Small intestine (tissue), 16 donors: Measurements from ENCODE around the gene NXPE4. TPM values are rescaled to one million over a fixed set of nuclear protein-coding genes. Genes with fewer than 3 reads are reported as not detected.
A peak's percentile ranks its signal among the peaks of the same experiment; 100 is the strongest.
"Not testable (repeated sequence)": the region's sequence is repeated elsewhere in the genome, so short reads cannot be mapped to it uniquely, and the experiment has no call there.

Source experiments
- DNase-seq, 2 donors: peaks; one replicate each; pipeline versions ENCODE4 v3.0.0 to v3.0.0-alpha.2; 2013
- FAIRE-seq: peaks from 2 replicates; lab custom pipeline; 2012; peaks lifted over from hg19 to GRCh38; lab: Jason Lieb, UNC
- H3K27ac ChIP-seq, 3 donors: one replicate each; pipeline ENCODE4 v1.5.1; 2013; ENCODE audit warnings: low read length in 2 of 3, mild to moderate bottlenecking in 2 of 3, control low read depth in 1 of 3, inconsistent platforms in 1 of 3, low read depth in 1 of 3, moderate library complexity in 1 of 3
- H3K27me3 ChIP-seq, 3 donors: one replicate each; pipeline ENCODE4 v1.6.1; 2013; ENCODE audit warnings: low read length in 3 of 3, inconsistent platforms in 1 of 3; ENCODE audit not compliant: control insufficient read depth in 3 of 3, insufficient read depth in 3 of 3
- H3K36me3 ChIP-seq, 3 donors: one replicate each; pipeline ENCODE4 v1.6.1; 2013; ENCODE audit warnings: low read length in 3 of 3, inconsistent platforms in 1 of 3, low read depth in 1 of 3, mild to moderate bottlenecking in 1 of 3, moderate library complexity in 1 of 3; ENCODE audit not compliant: control insufficient read depth in 3 of 3, insufficient read depth in 2 of 3
- H3K4me1 ChIP-seq, 3 donors: one replicate each; pipeline ENCODE4 v1.6.1; 2013; ENCODE audit warnings: low read length in 2 of 3, inconsistent platforms in 1 of 3, low read depth in 1 of 3, mild to moderate bottlenecking in 1 of 3, moderate library complexity in 1 of 3; ENCODE audit not compliant: control insufficient read depth in 3 of 3, insufficient read depth in 2 of 3
- H3K4me3 ChIP-seq, 3 donors: one replicate each; pipeline ENCODE4 v1.5.1; 2013; ENCODE audit warnings: low read length in 3 of 3, control low read depth in 1 of 3, inconsistent platforms in 1 of 3, low read depth in 1 of 3, mild to moderate bottlenecking in 1 of 3, moderate library complexity in 1 of 3
- H3K9me3 ChIP-seq, 2 donors: one replicate each; pipeline ENCODE4 v1.6.1; 2013; ENCODE audit warnings: low read depth in 1 of 2, low read length in 1 of 2; ENCODE audit not compliant: control insufficient read depth in 2 of 2, insufficient read depth in 1 of 2
- WGBS, 3 donors: extraction: QIAGEN DNeasy Blood & Tissue Kit; methylation state at CpG; one replicate each; pipeline ENCODE4 v1.1.7; 2013; 5-methylcytosine and 5-hydroxymethylcytosine counted together
- long read RNA-seq, 10 donors: transcript quantifications; one replicate each; lab custom pipeline, GENCODE V29; 2026
- polyA plus RNA-seq, 4 donors: library from polyadenylated mRNA; stranded (reverse) in 3 of 4; unstranded in 1 of 4; fragments of 200-250 nt in 3 of 4; fragments of 120-200 nt in 1 of 4; gene quantifications; one replicate each; pipeline versions ENCODE4 v1.2.1 to v1.2.3, GENCODE V29; 2013
- donor health status: healthy with polysubstance abuse.
- donor health status: control.
- donor health status: control.
- donor health status: Bipolar disorder and iron deficiency.
- donor health status: healthy.

Gene NXPE4
- polyA plus RNA-seq: under 1 TPM in 2 of 4 donors, not detected in 2; 0.03 to 0.04 TPM
- long read RNA-seq, donor 1: 0 reads
- long read RNA-seq, donor 2: 0 reads
- long read RNA-seq, donor 3: 0 reads
- long read RNA-seq, donor 4: 0 reads
- long read RNA-seq, donor 5: 0 reads
- long read RNA-seq, donor 6: 0 reads
- long read RNA-seq, donor 7: 0 reads
- long read RNA-seq, donor 8: 0 reads
- long read RNA-seq, donor 9: 0 reads
- long read RNA-seq, donor 10: 0 reads

DNA sequence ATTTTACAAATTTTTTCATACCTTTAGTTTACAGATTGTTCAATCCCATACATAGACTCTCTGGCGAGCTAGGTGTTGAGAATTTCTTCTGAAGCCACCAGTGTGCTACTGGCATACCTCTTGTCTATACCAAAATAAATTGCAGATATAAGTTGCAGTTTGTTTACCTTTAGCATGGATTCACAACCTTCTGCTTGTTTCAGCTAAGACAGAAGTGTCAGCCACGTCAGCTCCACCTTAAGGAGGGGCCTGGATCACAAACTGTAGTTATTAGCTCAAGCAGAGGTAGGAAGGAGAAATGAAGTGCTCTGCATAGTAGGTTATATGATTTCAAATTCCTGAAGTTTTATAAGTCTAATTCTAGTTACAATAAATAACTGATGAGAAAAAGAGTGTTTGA is at the start of gene NXPE4:
Gene NXPE4 (minus strand): TSS at position 216 of the 400 bp plus-strand sequence. CDS start 1,027 bp downstream, outside the sequence.
- Histone ChIP-seq H3K27ac (no peak within 1 kb of the TSS), H3K4me1 (no peaks in the 10 kb centered on the region), H3K4me3 (no peak within 1 kb of the TSS), H3K36me3 (no peaks in the 10 kb centered on the region), H3K27me3 (no peaks in the 10 kb centered on the region), H3K9me3 (no peaks in the 10 kb centered on the region)
- FAIRE-seq (no peak), DNase-seq (no peak)
- 37 to 65% (median 51%) methylated on average over 2 of the region's 2 CpGs for WGBS, 3 donors

DNA sequence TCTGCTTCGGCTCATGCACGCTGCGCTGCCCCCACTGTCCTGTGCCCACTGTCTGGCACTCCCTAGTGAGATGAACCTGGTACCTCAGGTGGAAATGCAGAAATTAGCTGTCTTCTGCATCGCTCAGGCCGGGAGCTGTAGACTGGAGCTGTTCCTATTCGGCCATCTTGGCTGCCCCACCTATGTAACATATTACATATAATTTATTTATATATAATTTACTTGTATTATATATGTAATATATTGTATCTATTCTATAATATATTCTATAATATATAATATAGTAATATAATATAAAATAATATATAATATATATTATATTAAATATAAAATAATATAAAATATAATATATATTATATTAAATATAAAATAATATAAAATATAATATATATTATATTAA is 43.9 kb upstream of the NXPE4 start:
- H3K27ac ChIP-seq, H3K36me3 ChIP-seq, H3K9me3 ChIP-seq, DNase-seq, H3K4me1 ChIP-seq, H3K4me3 ChIP-seq, H3K27me3 ChIP-seq: not testable (repeated sequence)
- peak; percentile 100 for FAIRE-seq
- WGBS, 3 donors: 93 to 98% (median 96%) methylated on average over 6 of the region's 6 CpGs

DNA sequence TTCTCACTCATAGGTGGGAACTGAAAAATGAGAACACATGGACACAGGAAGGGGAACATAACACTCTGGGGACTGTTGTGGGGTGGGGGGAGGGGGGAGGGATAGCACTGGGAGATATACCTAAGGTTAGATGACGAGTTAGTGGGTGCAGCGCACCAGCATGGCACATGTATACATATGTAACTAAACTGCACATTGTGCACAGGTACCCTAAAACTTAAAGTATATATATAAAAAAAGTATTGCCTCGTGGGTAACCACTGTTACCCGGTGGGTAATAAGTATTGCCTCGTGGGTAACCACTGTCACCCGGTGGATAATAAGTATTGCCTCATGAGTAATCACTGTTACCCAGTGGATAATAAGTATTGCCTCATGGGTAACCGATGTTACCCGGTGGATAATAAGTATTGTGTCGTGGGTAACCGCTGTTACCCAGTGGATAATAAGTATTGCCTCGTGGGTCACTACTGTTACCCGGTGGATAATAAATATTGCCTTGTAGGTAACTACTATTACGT is 35.9 kb upstream of the NXPE4 start:
- 89 to 94% (median 92%) methylated on average over 13 of the region's 13 CpGs for WGBS, 3 donors
- not testable (repeated sequence) for H3K27ac ChIP-seq, FAIRE-seq

DNA sequence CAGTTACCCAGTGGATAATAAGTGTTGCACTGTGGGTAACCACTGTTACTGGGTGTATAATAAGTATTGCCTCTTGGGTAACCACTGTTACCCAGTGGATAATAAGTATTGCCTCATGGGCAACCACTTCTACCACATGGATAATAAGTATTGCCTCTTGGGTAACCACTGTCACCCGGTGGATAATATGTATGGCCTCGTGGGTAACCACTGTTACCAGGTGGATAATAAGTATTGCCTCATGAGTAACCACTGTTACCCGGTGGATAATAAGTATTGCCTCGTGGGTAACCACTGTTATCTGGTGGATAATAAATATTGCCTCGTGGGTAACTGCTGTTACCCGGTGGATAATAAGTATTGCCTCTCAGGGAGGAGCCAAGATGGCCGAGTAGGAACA is 29.7 kb upstream of the NXPE4 start:
- Histone ChIP-seq H3K4me1 (no peaks in the 10 kb centered on the region), H3K9me3 (peaks cover 1 to 19% of the 10 kb centered on the region in 2 donors), H3K27me3 (no peaks in the 10 kb centered on the region), H3K36me3 (no peaks in the 10 kb centered on the region), H3K27ac (no peak overlapping the region), H3K4me3 (no peak overlapping the region)
- 84 to 90% (median 85%) methylated on average over 7 of the region's 7 CpGs for WGBS, 3 donors
- no peak for FAIRE-seq
- no peak for DNase-seq

More for the DNA sequence above, 35.9 kb upstream of the NXPE4 start:
- not testable (repeated sequence) for H3K36me3 ChIP-seq, DNase-seq, H3K27me3 ChIP-seq, H3K4me3 ChIP-seq, H3K4me1 ChIP-seq, H3K9me3 ChIP-seq

DNA sequence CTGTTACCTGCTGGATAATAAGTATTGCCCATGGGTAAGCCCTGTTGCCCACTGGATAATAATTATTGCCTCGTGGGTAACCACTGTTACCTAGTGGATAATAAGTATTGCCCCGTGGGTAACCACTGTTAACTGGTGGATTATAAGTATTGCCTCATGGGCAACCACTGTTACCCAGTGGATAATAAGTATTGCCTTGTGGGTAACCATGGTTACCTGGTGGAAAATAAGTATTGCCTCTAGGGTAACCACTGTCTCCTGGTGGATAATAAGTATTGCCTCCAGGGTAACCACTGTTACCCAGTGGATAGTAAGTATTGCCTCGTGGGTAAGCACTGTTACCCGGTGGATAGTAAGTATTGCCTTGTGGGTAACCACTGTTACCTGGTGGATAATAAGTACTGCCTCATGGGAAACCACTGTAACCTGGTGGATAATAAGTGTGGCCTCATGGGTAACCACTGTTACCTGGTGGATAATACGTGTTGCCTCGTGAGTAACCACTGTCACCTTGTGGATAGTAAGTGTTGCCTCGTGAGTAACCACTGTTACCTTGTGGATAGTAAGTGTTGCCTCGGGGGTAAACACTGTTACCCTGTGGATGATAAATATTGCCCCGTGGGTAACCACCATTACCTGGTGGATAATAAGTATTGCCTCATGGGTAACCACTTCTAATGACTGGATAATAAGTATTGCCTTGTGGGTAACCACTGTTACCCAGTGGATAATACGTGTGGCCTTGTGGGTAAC is 29.0 kb upstream of the NXPE4 start:
- no peak overlapping the region for H3K27ac ChIP-seq
- no peaks in the 10 kb centered on the region for H3K36me3 ChIP-seq
- no peak for DNase-seq
- 77 to 85% (median 79%) methylated on average over 10 of the region's 10 CpGs for WGBS, 3 donors
- no peak overlapping the region for H3K4me3 ChIP-seq
- H3K27me3 ChIP-seq: no peaks in the 10 kb centered on the region
- H3K4me1 ChIP-seq: no peaks in the 10 kb centered on the region
- peaks cover 1 to 25% of the 10 kb centered on the region in 2 donors for H3K9me3 ChIP-seq
- no peak for FAIRE-seq

DNA sequence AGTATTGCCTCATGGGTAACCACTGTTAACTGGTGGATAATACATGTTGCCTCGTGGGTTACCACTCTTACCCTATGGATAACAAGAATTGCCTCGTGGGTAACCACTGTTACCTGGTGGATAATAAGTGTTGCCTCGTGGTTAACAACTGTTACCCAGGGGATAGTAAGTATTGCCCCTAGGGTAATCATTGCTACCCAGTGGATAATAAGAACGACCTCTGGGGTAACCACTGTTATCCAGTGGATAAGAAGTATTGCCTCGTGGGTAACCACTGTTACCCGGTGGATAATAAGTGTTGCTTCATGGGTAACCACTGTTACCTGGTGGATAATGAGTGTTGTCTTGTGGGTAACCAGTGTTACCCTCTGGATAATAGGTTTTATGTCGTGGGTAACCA is 28.1 kb upstream of the NXPE4 start:
- WGBS, 3 donors: 69 to 77% (median 77%) methylated on average over 7 of the region's 7 CpGs
- no peak for FAIRE-seq

DNA sequence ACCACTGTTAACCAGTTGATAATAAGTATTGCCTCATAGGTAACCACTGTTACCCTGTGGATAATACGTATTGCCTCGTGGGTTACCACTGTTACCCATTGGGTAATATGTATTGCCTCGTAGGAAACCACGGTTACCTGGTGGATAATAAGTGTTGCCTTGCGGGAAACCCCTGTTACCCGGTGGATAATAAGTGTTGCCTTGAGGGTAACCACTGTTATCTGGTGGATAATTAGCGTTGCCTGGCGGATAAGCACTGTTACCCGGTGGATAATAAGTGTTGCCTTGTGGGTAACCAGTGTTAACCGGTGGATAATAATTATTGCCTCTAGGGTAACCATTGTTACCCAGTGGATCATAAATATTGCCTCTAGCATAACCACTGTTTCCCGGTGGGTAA is 27.3 kb upstream of the NXPE4 start:
- no peak for FAIRE-seq
- peaks cover 1 to 29% of the 10 kb centered on the region in 2 donors for H3K9me3 ChIP-seq
- H3K36me3 ChIP-seq: no peaks in the 10 kb centered on the region
- no peaks in the 10 kb centered on the region for H3K4me1 ChIP-seq
- no peak overlapping the region for H3K4me3 ChIP-seq
- no peak for DNase-seq
- no peak overlapping the region for H3K27ac ChIP-seq
- 93 to 97% (median 95%) methylated on average over 11 of the region's 11 CpGs for WGBS, 3 donors
- H3K27me3 ChIP-seq: no peaks in the 10 kb centered on the region

More for the DNA sequence above, 28.1 kb upstream of the NXPE4 start:
- Histone ChIP-seq H3K36me3 (no peaks in the 10 kb centered on the region), H3K4me3 (no peak overlapping the region), H3K4me1 (no peaks in the 10 kb centered on the region), H3K27me3 (no peaks in the 10 kb centered on the region), H3K9me3 (peaks cover 1 to 29% of the 10 kb centered on the region in 2 donors), H3K27ac (no peak overlapping the region)
- no peak for DNase-seq

DNA sequence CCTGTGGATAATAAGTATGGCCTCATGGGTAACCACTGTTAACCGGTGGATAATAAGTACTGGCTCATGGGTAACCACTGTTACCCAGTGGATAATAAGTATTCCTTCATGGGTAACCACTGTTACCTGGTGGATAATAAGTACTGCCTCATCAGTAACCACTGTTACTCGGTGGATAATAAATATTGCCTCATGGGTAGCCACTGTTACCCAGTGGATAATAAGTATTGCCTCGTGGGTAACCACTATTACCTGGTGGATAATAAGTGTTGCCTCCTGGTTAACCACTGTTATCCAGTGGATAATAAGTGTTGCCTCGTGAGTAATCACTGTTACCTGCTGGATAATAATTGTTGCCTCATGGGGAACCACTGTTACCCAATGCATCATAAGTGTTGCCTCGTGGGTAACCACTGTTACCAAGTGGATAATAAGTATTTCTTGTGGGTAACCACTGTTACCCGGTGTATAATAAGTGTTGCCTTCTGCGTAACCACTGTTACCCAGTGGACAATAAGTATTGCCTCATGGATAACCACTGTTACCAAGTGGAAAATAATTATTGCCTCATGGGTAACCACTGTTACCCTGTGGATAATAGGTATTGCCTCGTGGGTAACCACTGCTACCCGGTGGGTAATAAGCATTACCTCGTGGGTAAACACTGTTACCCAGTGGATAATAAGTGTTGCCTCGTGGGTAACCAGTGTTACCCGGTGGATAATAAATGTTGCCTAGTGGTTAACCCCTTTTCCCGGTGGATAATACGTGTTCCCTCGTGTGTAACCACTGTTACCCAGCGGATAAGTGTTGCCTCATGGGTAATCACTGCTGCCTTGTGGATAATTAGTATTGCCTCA is 26.6 kb upstream of the NXPE4 start:
- DNase-seq (no peak), FAIRE-seq (no peak)
- Histone ChIP-seq H3K36me3 (no peaks in the 10 kb centered on the region), H3K9me3 (peaks cover 1 to 33% of the 10 kb centered on the region in 2 donors), H3K27me3 (no peaks in the 10 kb centered on the region), H3K27ac (no peak overlapping the region), H3K4me3 (no peak overlapping the region), H3K4me1 (no peaks in the 10 kb centered on the region)
- 81 to 85% (median 83%) methylated on average over 16 of the region's 16 CpGs for WGBS, 3 donors
